AG08395 (cell line): ENCODE results near the gene GLIS1.
A peak's percentile ranks its signal among the peaks of the same experiment; 100 is the strongest.
"Not testable (repeated sequence)": the region's sequence is repeated elsewhere in the genome, so short reads cannot be mapped to it uniquely, and the experiment has no call there.

Source experiments
- DNase-seq: peaks from one replicate; pipeline ENCODE4 v3.0.0; 2012; ENCODE audit warnings: mixed read lengths, low spot score

The GLIS1 gene

DNA sequence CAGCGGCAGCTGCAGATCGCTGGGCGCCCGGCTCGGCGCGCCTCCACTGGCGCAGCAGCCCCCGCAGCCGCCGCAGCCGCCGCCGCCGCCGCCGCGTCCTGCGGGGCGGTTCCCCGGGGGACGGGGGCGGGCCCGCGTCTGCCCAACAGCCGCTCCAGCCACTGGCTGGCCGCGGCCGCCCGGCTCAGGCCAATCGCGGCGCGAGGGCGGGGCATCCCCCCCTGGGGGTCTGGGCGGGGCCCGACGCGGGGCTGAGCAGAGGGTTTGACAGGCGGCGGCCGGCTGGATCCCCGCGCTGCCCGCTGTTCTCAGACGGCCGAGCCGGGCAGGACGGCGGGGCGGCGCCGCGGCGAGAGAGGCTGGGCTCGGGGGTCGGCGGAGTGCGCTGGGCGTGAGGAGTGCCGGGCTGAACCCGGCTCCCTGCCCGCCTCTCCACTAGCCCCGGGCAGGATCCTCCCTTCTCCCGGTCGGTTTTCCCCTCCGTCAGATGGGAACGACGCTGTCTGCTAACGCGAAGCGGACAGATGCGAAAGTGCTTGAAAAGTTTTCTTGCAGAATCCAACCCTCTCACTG is at the start of gene GLIS1:
TSS of gene GLIS1 (minus strand) at position 56 of the 573 bp plus-strand sequence. CDS start 1,100 bp downstream, outside the sequence.
- DNase-seq = peak; percentile 99

DNA sequence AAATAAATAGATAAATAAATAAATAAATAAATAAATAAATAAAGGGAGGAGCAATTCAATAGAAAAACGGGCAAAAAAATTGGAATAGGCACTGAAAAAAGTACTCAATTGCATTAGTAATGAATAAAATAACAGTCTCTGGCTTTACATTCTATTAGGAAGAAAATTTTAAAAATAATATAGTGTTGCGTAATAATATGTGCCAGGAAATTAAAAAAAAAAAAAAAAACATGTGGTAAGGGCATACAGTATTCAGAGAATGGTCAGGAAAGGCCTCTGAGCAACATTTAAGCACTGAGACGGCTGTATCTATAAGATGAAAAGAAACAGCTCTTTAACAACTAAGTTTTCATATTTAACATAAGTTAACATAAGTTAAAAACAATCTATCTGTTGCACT is 48.7 kb upstream of the GLIS1 start:
- DNase-seq = no peak

- DNase-seq = peak; percentile 41
Measured at GRCh38 chr1:53783056-53783455, 44.1 kb upstream of the GLIS1 start.

DNA sequence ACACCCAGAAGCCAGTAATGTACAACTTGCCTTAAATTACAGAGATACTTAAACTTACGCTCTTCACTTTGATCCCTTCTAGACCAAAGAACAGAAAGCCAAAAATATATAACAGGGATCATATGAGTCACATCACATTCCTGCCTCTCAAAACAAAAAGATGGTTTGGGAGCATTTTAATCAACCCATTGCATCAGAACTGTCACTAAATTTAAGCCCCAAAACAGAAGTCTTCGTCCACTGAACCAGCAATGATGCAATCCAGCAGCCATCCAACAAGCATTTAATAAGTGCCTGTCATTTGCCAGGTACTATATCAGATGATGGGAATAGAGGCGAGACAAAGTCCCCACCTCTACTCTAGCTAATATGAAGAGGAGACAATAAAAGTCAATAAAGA is 42.7 kb upstream of the GLIS1 start:
- DNase-seq = peak; percentile 68

- DNase-seq = no peak
Measured at GRCh38 chr1:53777272-53777671, 38.3 kb upstream of the GLIS1 start.

DNA sequence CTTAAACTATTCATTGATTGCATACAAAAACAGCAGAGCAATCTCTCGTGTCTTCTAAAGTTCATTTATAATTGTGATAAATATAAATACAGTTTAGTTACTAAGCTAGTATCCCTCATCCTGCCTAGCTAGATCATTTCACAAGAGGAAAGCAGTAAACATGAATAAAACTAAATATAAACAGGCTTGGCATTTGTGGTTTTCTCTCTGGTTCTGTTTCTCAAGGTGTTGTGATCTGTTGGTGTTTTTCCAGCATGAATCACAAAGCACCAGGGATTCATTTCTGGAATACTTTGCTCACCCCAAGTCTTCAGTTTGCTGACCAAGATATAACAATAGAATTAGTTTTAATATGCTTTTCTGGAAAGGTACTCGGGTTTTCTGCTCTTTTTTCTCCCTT is 32.7 kb upstream of the GLIS1 start:
- DNase-seq = peak; percentile 78

GRCh38 chr1:53769780-53770179 is 30.8 kb upstream of the GLIS1 start:
- DNase-seq = no peak

DNA sequence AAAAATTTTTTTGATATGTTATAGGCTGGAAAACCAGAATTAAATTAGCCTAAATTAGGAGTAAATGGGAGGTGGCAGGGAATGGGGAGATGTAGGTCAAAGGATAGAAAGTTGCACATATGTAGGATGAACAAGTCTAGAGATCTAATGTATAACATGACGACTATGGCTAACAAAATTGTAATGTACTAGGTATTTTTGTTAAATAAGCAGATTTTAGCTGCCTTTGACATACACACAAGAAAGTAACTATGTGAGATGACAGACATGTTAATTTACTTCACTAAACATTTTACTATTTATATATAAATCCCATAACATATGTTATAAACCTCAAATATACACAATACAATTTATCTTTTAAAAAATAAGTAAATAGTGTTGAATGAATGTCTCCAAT is 30.2 kb upstream of the GLIS1 start:
- DNase-seq = no peak

GRCh38 chr1:53766831-53767405 is 28.0 kb upstream of the GLIS1 start:
- peak; percentile 57 for DNase-seq

DNA sequence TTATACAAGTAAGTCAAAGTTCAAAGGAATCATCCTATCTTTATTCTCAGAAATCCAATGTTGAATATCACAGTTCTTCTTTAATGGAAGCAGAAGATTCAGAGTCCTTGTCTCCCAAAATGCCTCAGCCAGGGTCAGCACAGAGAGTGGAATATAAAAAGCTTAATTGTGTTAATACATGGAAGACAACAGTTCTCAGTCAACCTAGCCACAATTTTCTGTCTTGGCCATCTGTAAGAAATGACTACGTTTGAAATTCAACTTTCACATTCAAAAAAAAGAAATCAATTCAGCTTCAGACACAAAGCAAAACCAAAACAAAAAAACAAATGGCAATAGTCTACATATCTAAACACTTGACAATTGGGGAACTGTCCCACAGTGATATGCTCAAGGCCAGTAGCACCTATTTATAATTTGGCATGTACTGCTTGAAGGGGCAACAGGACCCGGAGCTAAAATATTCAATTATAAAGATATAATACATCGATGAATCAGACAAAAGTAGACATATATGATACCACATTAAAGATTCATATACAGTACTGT is 27.3 kb upstream of the GLIS1 start:
- DNase-seq = no peak

DNA sequence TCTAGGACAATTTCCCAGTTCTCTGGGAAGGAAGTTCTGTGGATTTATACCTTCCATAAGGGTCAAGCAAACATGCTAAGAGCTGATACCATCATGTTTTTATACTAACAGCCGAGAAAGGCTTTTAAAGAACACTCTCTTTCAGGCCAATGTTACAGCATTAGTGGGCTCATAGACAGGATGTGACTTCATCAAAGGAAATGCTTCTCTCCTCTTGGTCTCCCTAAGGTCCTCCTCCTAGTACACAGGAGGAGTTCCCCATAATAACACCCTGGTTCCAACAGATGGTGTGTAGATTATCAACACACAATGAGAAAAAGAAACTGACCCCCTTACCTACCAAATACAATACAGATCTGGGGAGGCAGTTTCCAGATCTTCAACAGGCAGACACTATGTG is 26.7 kb upstream of the GLIS1 start:
- peak; percentile 42 for DNase-seq

DNA sequence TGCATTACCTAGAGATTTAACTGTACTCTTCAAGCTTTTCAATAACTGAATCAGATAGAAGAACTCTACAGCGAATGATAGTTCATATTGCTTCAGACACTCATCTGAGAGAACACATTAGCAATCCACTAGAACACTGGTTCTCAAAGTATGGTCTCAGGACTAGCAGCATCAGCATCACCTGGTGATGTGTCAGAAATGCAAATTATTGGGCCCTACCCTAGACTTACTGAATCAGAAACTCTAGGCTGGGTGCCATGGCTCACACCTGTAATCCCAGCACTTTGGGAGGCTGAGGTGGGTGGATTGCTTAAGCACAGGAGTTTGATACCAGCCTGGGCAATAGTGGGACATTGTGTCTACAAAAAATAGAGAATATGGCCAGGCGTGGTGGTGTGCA is 24.9 kb upstream of the GLIS1 start:
- no peak for DNase-seq

GRCh38 chr1:53763461-53763860 is 24.5 kb upstream of the GLIS1 start:
- DNase-seq = no peak

DNA sequence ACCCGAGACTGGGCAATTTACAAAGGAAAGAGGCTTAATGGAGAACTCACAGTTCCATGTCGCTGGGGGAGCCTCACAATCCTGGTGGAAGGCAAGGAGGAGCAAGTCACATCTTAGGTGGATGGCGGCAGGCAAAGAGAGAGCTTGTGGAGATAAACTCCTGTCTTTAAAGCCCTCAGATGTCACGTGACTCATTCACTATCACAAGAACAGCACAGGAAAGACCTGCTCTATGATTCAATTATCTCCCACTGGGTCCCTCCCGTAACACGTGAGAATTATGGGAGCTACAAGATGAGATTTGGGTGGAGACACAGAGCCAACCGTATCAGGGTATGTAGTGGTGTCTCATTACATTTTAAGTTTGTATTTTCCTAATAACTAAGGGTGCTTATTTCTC is 21.5 kb upstream of the GLIS1 start:
- DNase-seq = not testable (repeated sequence)

DNA sequence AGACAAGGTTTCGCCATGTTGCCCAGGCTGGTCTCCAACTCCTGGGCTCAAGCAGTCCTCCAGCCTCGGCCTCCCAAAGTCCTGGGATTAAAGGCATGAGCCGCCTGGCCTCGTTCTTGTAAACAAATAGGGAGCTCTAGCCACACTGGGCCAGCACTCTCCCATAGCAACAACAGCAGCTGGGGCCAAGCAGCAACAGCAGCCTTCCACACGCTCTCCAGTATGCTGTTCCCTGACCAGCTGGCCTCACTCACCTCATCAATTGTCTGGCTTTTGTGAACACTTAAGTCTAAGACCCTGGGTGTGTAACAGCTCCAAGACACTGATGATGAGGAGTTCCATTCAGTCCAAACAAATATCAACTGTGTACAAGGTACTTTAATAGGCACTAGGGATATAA is 16.9 kb upstream of the GLIS1 start:
- no peak for DNase-seq

- DNase-seq = peak; percentile 79
Measured at GRCh38 chr1:53754484-53755312, 15.7 kb upstream of the GLIS1 start.

- DNase-seq = no peak
Measured at GRCh38 chr1:53752281-53752680, 13.3 kb upstream of the GLIS1 start.

DNA sequence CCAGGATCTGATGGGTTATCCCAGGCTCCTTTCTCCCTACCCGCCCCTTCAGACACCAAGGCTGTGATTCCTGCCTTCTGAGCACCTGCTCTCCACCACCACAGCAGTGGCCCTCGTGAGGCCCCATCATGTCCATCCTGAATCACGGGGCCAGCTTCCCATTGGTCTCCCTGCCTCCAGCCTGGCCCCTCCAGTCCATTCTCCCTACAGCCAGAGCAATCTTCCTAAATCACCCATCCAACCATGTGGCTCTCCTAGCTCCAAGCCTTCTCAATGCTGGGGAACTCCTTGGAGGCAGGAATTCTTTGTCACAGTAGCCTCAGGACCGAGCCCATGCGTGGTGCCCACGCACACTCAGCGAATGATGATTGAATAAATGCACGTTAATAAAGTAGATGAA is 8.9 kb upstream of the GLIS1 start:
- DNase-seq = no peak

- peak; percentile 83 for DNase-seq
Measured at GRCh38 chr1:53740621-53741105, 1.7 kb upstream of the GLIS1 start.

- DNase-seq = no peak
Measured at GRCh38 chr1:53738205-53739108, 507 bp downstream of the GLIS1 start.

GRCh38 chr1:53737648-53738204 is 1.2 kb downstream of the GLIS1 start:
- DNase-seq = no peak

DNA sequence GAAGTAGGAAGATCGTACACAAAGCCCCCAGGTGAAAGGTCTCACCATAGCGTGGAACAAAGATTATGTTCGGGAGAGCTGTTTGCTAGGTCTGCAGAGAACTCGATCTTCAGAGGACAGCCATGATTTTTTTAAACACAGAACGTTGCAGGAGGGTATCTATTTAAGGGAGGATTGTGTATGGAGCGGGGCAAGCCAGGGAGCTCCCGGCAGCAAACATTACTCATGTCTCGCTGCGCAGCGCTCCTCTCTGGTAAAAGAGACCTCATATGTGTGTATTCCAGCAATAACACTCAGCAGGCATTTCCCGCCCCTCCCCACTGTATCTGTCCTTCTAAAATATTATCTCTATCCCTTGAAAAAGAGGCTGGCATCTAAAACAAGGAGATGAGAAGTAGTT is 2.7 kb downstream of the GLIS1 start:
- no peak for DNase-seq
